Measurements from ENCODE around the gene RGR.
"Not testable (repeated sequence)": the region's sequence is repeated elsewhere in the genome, so short reads cannot be mapped to it uniquely, and the experiment has no call there.

The RGR gene

GRCh38 chr10:84261236-84261915 lies 16.5 kb downstream of the RGR start:
- DNase-seq, result no peak

- DNase-seq, result no peak
Observed at GRCh38 chr10:84262190-84262956, 17.5 kb downstream of the RGR start.

GRCh38 chr10:84263716-84264115 lies 18.9 kb downstream of the RGR start:
- DNase-seq, result no peak

DNA sequence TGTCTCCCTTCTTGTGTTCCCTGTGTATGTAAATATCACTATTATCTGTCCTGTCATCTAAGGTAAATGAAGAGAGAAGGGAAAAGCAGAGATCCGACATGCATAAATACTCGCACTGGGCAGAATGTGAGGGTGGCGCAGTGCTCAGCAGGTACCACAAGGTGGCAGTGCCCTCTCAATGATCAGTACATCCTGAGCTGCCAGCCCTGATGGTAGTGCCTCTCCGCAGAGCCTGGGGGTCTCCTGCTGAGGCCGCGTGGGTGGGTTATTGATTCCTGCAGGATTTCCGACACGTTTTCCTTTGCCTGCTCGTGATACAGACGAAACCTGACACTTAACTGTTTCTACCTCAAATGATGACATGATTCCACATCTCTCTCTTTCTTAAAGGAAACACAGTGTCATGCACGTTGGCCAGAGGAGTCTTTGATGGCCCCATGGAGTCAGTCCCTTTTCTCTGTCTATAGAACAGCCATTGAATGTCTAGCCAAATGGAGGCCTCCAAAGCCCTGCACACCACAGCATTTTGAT lies 19.8 kb downstream of the RGR start:
- no peak for DNase-seq

- DNase-seq, result no peak
Observed at GRCh38 chr10:84265418-84265817, 20.6 kb downstream of the RGR start.

DNA sequence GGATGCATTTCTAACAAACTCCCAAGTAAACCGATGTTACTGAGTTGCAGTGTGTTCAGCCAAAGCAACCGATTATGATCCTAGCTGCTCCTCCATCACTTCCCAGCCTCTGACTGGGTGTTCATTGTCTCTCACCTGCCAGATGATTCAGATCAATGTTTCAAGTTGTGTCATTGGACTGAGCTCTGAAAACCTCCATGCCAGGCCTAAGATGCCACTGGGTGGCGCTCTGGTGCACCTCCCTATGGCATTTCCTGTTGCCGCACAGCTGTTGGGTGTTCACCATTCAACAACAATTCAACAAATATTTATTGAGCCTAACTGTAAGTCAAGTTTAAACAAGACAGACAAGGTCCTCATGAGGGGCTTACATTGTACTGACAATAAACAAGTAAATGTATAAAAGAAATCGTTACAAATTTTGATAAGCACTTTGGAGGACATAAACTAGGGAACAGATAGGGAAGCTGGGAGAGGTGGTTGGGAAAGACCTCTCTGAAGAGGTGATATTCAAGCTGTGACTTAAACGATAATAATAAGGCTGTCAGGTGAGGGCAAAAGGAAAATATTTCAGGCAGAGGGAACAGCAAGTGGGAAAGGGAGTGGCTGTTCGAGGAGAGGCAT lies 22.8 kb downstream of the RGR start:
- no peak for DNase-seq

DNA sequence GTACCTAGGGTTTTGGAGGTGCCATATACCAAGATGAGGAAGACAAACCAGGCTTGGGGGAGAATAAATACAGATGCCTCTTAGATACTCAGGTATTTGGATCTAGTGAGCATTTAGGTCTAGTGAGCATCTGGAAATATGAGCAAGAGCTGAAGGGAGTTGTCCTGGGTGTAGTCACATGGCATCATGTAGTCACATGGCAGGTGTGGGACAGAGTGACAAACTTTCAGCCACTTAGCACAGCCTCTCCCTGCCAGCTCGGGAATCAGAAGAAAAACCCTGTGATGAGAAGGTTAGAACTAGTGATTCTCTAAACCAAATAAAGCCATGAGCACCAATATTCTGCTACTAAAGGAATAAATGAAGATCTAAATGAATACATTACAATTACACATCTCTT lies 24.3 kb downstream of the RGR start:
- no peak for DNase-seq

GRCh38 chr10:84269773-84270172 lies 24.9 kb downstream of the RGR start:
- DNase-seq, result no peak

DNA sequence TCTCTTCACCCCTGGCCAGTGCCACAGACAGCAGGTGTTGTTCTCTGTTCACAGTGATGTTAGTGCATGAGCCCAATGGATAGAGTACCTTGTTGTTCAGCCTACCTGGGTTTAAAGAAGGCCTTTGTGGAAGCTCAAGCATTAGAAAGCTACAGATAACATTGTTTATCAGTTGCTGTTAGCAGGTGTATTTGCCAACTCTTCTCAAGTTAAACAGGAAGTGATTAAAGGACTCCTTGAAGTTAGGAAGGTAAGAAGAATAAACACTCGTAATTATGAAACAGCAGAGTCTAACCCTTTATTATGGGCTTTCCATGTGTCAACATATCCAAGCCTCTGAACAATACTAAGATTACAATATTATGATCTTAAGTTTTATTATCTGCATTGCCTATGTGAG lies 25.9 kb downstream of the RGR start:
- no peak for DNase-seq

GRCh38 chr10:84279876-84280475 lies 35.1 kb downstream of the RGR start:
- not testable (repeated sequence) for DNase-seq

DNA sequence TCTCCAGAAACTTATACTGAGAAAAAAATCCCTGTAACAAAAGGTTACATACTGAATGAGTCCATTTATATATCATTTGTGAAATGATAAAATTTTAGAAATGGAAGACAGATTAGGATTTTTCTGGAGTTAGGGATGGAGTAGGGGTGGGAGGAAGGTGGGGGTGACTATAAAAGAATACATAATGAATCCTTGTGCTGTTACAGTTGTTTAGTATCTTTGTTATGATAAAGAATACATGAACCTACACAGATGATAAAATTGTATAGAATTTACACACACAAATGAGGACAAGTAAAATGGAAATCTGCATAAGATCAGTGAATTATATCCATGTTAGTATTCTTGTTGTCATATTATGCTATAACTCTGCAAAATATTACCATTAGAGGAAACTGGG lies 41.8 kb downstream of the RGR start:
- no peak for DNase-seq

- no peak for DNase-seq
Observed at GRCh38 chr10:84288151-84288550, 43.3 kb downstream of the RGR start.

- DNase-seq, result no peak
Observed at GRCh38 chr10:84289521-84290200, 44.8 kb downstream of the RGR start.

DNA sequence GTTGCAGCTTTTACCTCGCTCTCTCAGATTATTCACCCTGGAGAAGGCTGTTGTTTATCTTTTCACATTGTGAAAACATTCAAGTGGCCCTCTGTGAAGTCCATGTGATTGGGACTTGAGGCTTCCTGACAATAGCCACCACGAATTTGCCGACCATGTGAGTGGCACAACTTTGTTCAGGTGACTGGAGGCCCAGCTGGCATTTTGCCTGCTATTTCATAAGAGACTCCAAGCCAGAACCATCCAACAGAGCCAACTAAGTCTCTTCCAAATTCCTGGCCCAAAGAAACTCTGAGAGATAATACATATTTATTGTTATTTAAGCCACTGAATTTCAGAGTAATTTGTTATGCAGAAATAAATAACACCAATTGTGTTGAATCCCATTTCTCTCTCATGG lies 45.4 kb downstream of the RGR start:
- DNase-seq, result no peak

DNA sequence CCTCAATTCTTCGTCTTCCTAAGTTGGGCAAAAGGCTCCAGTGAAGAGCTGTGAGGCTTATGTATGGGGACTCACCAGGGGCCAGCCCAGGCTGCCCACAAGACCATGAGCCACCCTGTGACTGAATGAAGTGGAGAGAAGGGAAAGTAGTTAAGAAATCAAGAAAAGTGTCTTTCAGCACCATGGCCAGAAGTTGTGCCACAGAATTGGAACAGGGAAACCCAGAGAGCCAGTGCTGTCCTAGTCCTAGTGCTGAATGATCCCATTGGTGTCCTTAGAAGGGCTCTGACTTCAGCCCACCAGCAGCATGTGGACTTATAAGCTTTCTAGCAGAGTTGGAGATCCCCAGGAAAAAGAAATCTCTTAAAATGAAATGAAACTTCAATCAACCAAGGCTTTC lies 46.5 kb downstream of the RGR start:
- DNase-seq, result no peak

DNA sequence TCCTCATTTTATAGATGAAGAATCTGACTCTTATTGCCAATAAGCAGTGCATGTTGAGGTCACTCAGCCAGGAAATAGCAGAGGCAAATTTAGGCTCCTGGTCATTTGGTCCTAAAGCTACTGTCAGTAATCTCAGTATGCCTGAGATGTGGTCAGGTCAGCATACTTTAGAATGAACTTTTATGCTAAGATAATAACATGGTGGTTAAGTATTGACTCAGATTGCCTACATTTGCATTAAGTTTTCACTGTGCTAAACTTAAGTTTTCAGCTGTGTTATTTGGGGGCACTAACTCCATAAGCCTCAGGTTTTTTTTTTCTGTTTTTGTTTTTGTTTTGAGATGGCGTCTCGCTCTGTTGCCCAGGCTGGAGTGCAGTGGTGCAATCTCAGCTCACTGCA lies 47.6 kb downstream of the RGR start:
- DNase-seq, result no peak

- no peak for DNase-seq
Observed at GRCh38 chr10:84293171-84293570, 48.3 kb downstream of the RGR start.

DNA sequence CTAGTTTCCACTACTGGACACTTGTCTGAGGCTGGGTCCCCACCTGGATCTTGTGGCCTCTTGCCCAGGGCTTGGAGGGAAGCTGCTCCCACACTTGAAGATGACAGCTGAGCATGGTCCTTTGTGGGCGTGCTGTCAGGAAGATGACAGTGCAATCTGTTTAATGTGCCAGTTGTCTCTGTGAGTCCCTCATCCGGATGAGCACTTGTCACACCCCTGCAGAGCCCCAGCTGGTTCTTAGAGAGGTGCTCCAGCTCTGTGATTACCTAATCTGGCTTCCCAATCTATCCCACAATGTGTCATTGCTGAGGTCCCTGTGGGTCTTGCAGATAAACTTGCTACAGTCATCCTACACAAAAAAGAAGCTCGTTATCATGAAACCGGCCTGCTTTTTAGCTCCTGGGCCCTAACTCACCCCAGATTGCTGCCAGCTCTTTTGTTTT lies 48.7 kb downstream of the RGR start:
- no peak for DNase-seq

DNA sequence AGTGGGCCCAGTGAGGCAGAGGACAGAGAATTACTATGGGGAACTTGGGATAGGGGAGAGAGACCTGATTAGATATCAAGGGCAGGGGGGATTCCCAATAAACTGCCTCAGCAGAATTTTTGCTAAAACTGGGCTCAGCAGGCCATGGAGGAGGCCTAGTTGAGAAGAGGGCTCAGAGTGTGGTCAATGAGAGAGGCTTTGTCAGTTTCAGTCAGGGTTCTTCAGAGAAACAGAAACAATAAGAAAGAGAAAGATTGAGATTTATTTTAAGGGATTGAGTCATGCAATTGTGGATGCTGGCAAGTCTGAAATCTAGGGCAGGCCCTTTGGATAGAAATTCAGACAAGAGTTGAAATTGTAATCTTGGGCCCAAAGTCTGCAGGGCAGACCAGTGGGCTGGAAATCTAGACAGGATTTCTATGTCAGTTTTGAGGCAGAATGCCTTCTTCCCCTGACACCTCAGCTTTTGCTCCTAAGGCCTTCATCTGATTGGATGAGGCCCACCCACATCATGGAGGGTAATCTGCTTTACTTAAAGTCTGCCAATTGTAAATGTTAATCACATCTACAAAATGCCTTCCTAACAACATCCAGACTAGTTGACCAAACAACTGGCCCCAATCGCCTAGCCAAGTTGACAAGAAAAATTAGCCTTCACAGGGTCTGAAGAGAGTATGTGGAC lies 50.1 kb downstream of the RGR start:
- no peak for DNase-seq

DNA sequence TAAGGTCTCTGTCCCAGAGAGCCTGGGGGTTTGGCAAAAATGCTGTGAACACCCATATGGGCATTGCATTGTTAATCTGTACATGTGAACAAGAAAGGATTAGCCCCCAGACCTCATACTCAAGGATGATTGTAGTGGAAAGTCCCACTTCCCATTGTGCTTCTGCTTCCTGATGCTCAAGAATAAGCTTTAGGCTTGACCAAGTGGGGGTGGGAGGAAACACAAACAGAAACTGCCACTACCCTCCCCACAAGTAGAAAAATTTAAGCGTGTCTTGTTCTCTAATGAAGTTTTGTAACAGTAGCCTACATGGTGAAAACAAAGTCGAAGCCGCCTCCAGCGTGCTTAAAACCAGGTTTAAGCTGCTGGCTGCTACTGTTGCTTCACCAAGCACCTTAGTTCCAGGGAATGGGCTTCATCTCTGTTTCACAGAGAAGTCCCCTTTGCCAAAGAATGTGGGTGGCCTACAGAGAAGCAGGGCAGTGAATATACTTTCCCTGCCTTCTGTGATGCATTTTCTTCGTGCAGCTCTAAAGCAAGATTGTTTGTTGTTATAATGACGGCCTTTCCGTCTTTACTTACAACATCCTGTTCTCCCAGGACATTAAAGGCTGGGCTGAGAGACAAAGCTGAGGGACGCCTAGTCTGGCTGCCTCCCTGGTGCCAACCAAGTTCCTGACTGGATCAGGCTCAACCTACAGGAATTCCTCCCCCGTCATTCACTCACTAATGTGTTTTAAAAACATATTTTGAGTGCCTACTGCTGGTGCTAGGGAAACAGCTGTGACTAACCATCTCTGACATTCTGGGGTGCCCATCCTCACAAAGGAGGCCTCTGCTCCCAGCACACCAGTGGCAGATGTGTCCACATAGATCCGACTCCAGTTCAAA lies 51.5 kb downstream of the RGR start:
- no peak for DNase-seq

DNA sequence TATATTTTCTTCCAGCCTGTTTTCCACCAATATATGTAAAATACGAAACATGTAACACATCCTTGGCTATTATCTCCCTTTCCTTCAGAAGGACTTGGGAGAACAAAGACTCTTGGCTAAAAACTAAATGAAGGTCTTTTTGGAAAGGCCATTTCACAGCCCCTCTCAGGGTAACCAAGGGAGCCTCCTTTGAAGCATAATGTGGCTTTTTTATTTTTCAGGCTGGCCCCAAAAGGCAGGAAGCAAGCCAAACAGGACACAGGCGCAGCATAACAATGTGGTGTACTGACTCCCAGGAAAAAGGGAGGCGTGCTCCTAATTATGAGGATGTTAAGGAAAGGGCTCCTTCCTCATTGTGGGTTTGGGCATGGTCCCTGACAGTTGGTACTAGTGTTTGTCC lies 53.2 kb downstream of the RGR start:
- DNase-seq, result no peak

Measured in cortex of kidney (tissue), 1 donor.